ENCODE data around the gene RHEX.

GRCh38 chr1:206011057-206011456, 41.9 kb upstream of the RHEX start:
- TF ChIP-seq CTCF (IDR thresholded peaks at IDR 0.05; ENCODE audit: low read length) (no peak), EZH2 (optimal IDR thresholded peaks at IDR 0.05; ENCODE audit: low read depth, low read length) (no peak)
